Activated effector memory CD4-positive, alpha-beta T cell treated with anti-CD3 and anti-CD28 coated beads, Interleukin-2, amount 50 U/mL, for 16 hours (primary cell): Measurements from ENCODE around the gene ARSB.
"Not testable (repeated sequence)": the region's sequence is repeated elsewhere in the genome, so short reads cannot be mapped to it uniquely, and the experiment has no call there.

Experiments
- DNase-seq: peaks from one replicate; pipeline ENCODE4 v3.0.0-alpha.2; 2020

The ARSB gene

GRCh38 chr5:78993165-78993564, 8.1 kb upstream of the ARSB start:
- no peak for DNase-seq

- no peak for DNase-seq
These were observed 7.0 kb upstream of the ARSB start for GRCh38 chr5:78992146-78992545.

GRCh38 chr5:78989080-78989479, 4.0 kb upstream of the ARSB start:
- DNase-seq, result no peak

GRCh38 chr5:78985725-78986223, 664 bp upstream of the ARSB start:
- DNase-seq, result peak; percentile 83

- DNase-seq, result peak; percentile 92
These were observed 533 bp downstream of the ARSB start for GRCh38 chr5:78984439-78985115.

GRCh38 chr5:78983601-78984438, 1.3 kb downstream of the ARSB start:
- DNase-seq, result no peak

- not testable (repeated sequence) for DNase-seq
These were observed 1.9 kb downstream of the ARSB start for GRCh38 chr5:78983194-78983593.

- DNase-seq, result no peak
These were observed 5.2 kb downstream of the ARSB start for GRCh38 chr5:78979909-78980308.

GRCh38 chr5:78979117-78979742, 5.9 kb downstream of the ARSB start:
- DNase-seq, result no peak

- DNase-seq, result no peak
These were observed 10.1 kb downstream of the ARSB start for GRCh38 chr5:78975035-78975434.

- DNase-seq, result no peak
These were observed 10.5 kb downstream of the ARSB start for GRCh38 chr5:78974601-78975000.

- no peak for DNase-seq
These were observed 11.1 kb downstream of the ARSB start for GRCh38 chr5:78974011-78974410.

GRCh38 chr5:78972654-78973428, 12.3 kb downstream of the ARSB start:
- no peak for DNase-seq

GRCh38 chr5:78971998-78972397, 13.1 kb downstream of the ARSB start:
- DNase-seq, result no peak

- no peak for DNase-seq
These were observed 16.3 kb downstream of the ARSB start for GRCh38 chr5:78968781-78969180.

GRCh38 chr5:78964889-78965288, 20.2 kb downstream of the ARSB start:
- no peak for DNase-seq

GRCh38 chr5:78961743-78962142, 23.4 kb downstream of the ARSB start:
- DNase-seq, result no peak

GRCh38 chr5:78959767-78960166, 25.3 kb downstream of the ARSB start:
- no peak for DNase-seq

- no peak for DNase-seq
These were observed 26.3 kb downstream of the ARSB start for GRCh38 chr5:78958672-78959445.

GRCh38 chr5:78956901-78957300, 28.2 kb downstream of the ARSB start:
- no peak for DNase-seq

- no peak for DNase-seq
These were observed 31.9 kb downstream of the ARSB start for GRCh38 chr5:78953092-78953800.
